HUES64 (cell line): ENCODE data around the gene MBD3.

Experiments used
- H3K27ac ChIP-seq: 2 replicates; pipeline ENCODE4 v1.7.0; 2013; ENCODE audit warnings: low read depth, low read length, inconsistent platforms
- H3K27me3 ChIP-seq: 2 replicates; pipeline ENCODE4 v1.6.1; 2013; ENCODE audit warnings: mild to moderate bottlenecking, low read length; ENCODE audit not compliant: insufficient read depth
- H3K36me3 ChIP-seq: 2 replicates; pipeline ENCODE4 v1.6.1; 2013; ENCODE audit warnings: mild to moderate bottlenecking, low read length; ENCODE audit not compliant: insufficient read depth
- H3K4me1 ChIP-seq: 2 replicates; pipeline ENCODE4 v1.6.1; 2013; ENCODE audit warnings: mild to moderate bottlenecking, low read length, moderate library complexity; ENCODE audit not compliant: insufficient read depth
- H3K4me3 ChIP-seq: 2 replicates; pipeline ENCODE4 v1.5.1; 2013; ENCODE audit warnings: mild to moderate bottlenecking, low read length, moderate library complexity
- H3K9ac ChIP-seq: 2 replicates; pipeline ENCODE4 v1.6.1; 2013; ENCODE audit warnings: mild to moderate bottlenecking, low read depth, low read length
- H3K9me3 ChIP-seq: 2 replicates; pipeline ENCODE4 v1.6.1; 2013; ENCODE audit warnings: low read depth, low read length; ENCODE audit not compliant: insufficient read depth
- WGBS: fragments of 150-250, 120-280 bp; methylation state at CpG from one replicate; pipeline ENCODE4 v1.1.7; 2013; ENCODE audit warnings: missing lambda C conversion rate; 5-methylcytosine and 5-hydroxymethylcytosine counted together

Gene MBD3

DNA sequence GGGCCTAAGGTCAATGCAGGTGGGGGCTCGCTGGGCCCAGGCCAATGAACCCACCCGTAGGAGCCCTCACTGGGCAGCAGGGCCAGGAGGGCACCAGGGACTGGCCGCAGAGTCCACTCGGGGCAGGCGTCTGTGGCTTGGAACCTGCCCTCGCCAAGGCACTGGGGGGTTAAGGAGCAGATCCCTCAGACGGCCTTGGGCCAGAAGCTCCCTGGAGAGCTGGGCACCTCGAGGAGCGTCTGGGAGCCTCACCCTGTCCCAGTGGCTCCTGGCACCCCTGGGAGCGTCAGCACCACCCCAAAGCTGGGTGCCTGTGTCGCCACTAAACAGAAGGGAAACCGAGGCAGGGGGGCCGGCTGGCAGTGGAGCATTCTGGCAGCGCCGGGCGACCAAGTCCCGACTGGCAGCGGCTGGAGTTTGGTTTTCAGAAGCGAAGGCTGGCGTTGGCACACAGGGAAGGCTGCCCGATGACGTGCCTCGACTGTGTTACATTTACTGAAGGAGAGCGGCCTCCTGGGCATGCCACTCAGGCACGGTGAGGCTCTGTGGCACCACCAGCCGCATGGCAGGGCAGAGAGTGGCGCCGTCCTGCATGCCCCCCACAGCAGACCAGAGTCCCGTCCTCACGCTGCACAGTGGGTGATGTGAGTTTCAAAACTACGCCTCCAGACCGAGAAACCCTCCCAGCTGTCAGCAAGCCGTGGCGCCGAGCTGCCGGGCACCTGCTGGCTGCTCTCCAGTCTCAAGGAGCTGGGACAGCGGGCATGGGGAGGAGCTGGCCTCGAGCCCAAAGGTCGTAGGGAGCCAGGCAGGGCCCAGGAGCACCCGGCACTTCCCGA, 15.4 kb downstream of the MBD3 start:
- Histone ChIP-seq H3K9ac (no peak overlapping the region), H3K36me3 (peaks cover 56% of the 10 kb centered on the region)
- 94% methylated on average over 41 of the region's 41 CpGs for WGBS

DNA sequence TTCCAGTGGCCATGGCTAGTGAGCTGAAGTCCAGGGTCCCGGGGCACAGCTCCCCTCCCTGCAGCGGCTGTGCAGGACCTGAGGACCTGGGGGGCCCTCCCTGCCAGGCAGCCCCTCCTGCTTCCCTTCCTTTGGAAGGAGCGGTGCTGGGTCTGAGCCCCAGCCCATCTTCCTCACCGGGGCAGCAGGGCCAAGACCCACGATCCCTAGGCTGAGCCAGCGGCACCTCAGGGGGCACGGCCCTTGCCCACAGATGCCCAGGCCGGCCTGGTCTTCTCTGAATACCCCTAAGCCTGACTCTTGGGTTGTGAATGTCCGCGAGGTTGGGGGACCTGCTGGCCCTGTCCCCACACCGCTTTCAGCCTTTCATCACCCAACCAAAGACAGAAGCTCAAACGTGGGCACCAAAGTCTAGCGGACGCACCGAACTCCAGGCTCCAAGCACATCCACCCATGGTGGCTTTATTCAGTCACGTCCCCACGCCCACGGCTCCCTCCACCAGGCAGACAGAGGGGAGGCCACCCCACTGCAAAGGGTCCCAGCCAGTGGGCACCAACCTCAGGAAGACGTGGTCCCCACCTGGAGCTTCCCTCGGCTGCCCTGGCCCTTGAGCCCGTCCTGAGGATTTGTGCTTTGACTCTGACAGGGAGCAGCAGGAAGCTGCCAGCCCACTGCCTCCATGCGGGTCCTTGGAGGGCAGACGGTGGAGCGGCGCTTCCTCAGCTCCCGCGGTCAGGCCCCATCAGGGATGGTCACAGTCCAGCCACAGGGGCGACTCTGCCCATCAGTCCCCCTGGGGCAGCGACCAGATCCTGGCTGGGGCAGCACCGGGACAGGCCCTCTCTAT, 16.2 kb downstream of the MBD3 start:
- Histone ChIP-seq H3K4me1 (no peaks in the 10 kb centered on the region), H3K27me3 (no peaks in the 10 kb centered on the region), H3K9ac (no peak overlapping the region), H3K27ac (no peak overlapping the region), H3K36me3 (peaks cover 48% of the 10 kb centered on the region), H3K4me3 (no peak overlapping the region), H3K9me3 (no peaks in the 10 kb centered on the region)
- 95% methylated on average over 30 of the region's 30 CpGs for WGBS

More for the DNA sequence above, 15.4 kb downstream of the MBD3 start:
- Histone ChIP-seq H3K9me3 (no peaks in the 10 kb centered on the region), H3K4me3 (no peak overlapping the region), H3K4me1 (no peaks in the 10 kb centered on the region), H3K27me3 (no peaks in the 10 kb centered on the region), H3K27ac (no peak overlapping the region)

DNA sequence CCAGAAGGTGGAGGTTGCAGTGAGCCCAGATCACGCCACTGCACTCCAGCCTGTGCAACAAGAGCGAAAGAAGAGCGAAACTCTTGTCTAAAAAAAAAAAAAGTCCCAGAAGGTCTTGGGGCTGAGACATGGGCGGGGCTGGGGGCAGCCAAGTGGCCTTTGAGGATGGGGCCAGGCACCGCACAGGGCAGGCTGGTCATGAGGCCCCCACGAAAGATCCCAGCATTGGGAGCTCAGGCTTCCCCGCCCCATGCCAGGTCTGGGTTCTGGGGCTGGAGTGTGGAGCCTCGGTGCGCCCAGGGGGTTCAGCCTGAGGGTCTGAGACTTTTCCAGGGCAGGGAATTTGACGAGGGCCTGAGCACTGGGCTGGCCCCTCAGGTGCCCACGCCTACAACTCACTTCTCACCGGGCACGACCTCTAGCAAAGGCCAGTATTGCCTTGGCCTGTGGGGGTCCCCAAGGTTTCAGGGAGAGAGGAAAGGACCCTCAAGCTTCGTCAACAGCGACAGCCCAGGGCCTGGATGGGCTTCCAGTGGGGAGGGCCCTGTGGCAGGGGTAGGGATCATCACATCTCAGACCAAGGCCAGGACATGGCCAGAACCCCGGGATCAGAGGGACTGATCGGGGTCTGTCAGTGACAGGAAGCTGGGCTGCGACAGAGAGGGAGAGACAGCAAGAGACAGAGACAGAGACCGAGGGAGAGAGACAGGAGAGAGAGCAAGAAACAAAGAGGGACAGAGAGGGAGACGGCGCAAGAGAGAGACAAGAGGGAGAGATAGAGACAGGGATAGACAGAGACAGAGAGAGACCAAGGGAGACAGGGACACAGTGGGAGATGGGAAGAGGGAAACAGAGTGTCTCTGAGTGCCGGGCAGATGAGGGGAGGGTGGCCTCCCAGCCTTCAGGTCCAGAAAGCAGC, 17.1 kb downstream of the MBD3 start:
- Histone ChIP-seq H3K36me3 (peaks cover 39% of the 10 kb centered on the region), H3K4me3 (no peak overlapping the region), H3K4me1 (no peaks in the 10 kb centered on the region), H3K27ac (no peak overlapping the region), H3K9me3 (no peaks in the 10 kb centered on the region), H3K27me3 (no peaks in the 10 kb centered on the region), H3K9ac (no peak overlapping the region)
- 92% methylated on average over 22 of the region's 22 CpGs for WGBS

DNA sequence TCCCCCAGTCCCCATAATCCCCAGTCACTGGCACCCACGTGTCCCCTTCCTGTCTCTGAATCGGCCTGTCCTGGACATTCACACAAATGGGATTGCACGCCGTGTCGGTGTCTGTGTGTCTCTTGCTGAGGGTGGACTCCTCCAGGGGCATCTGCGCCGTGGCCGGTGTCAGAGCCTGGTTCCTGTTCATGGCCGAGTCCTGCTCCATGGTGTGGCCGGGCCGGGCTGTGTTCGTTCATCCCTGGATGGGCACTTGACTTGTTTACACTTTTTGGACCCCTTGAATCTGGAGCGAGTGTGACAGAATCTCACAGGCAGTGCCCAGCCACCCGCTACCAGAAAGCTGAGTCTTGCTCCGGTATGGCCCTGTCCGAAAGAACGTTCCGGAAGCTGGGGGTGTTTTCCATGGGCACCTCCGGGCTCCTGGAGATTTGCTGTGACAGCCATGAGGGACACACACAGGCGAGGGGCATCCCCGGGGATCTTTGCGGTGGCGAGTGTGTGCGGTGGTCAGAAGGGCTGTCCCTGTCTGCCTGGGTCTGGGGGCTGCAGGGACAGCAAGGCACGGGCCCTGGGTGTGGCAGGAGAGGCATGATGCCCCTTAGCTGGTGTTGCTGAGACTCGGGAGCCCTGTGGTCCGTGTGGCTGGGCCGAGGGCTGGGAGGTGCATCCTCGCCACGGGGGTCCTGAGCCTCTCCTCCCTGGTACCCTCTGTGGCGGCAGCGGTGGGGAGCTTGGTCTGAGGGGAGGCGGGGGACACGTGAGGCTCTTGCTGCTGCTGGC, 18.1 kb downstream of the MBD3 start:
- H3K9ac ChIP-seq = no peak overlapping the region
- 93% methylated on average over 34 of the region's 34 CpGs for WGBS
- peaks cover 30% of the 10 kb centered on the region for H3K36me3 ChIP-seq
- no peaks in the 10 kb centered on the region for H3K4me1 ChIP-seq
- H3K27ac ChIP-seq = no peak overlapping the region
- H3K4me3 ChIP-seq = no peak overlapping the region
- H3K9me3 ChIP-seq = no peaks in the 10 kb centered on the region
- peaks cover 6% of the 10 kb centered on the region for H3K27me3 ChIP-seq

DNA sequence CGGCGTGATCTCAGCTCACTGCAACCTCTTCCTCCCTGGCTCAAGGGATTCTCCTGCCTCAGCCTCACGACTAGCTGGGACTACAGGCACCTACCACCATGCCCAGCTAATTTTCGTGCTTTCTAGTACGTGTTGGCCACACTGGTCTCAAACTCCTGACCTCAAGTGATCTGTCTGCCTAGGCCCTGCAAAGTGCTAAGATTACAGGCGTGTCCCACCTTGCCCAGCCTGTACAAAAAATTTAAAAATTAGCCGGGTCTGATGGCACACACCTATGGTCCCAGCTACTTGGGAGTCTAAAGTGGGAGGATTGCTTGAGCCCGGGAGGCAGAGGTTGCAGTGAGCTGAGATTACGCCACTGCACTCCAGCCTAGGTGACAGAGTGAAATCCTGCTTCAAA, 19.9 kb downstream of the MBD3 start:
- H3K36me3 ChIP-seq = peaks cover 15% of the 10 kb centered on the region
- H3K27me3 ChIP-seq = peaks cover 18% of the 10 kb centered on the region
- H3K4me1 ChIP-seq = no peaks in the 10 kb centered on the region
- 89% methylated on average over 9 of the region's 9 CpGs for WGBS
- H3K27ac ChIP-seq = no peak overlapping the region
- H3K9ac ChIP-seq = no peak overlapping the region
- H3K4me3 ChIP-seq = no peak overlapping the region
- no peaks in the 10 kb centered on the region for H3K9me3 ChIP-seq

DNA sequence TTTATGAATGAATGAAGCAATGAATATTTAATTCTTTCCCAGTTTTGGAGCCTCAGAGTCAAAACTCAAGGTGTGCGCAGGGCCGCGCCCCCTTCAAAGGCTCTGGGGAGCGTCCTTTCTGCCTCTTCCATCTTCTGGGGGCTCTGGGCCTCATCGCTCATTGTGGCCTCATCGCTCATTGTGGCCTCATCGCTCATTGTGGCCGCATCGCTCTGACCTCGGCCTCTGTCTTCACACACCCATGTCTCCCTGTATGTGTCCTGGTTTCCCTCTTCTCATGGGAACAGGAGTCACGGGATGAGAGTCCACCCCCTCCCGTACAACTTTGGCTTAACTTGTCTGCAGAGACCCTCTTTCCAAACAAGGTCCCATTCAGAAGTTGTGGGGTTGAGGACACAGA, 21.3 kb downstream of the MBD3 start:
- no peak overlapping the region for H3K9ac ChIP-seq
- no peaks in the 10 kb centered on the region for H3K4me1 ChIP-seq
- 0 out of 2 replicates have a peak, but pooled peaks cover 1% of the 10 kb centered on the region for H3K36me3 ChIP-seq
- no peaks in the 10 kb centered on the region for H3K9me3 ChIP-seq
- no peak overlapping the region for H3K27ac ChIP-seq
- H3K27me3 ChIP-seq = peaks cover 18% of the 10 kb centered on the region
- 94% methylated on average over 12 of the region's 12 CpGs for WGBS
- H3K4me3 ChIP-seq = no peak overlapping the region

DNA sequence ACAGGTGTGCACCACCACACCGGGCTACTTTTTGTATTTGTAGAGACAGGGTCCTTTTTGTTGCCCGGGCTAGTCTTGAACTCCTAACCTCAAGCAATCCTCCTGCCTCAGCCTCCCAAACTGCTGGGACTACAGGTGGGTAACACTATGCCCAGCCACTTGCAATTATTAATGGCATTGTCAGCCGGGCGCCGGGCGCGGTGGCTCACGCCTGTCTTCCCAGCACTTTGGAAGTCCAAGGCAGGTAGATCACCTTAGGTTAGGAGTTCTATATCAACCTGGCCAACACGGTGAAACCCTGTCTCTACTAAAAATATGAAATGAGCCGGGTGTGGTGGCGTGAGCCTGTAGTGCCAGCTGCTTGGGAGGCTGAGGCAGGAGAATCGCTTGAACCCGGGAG, 21.8 kb downstream of the MBD3 start:
- H3K9ac ChIP-seq = no peak overlapping the region
- no peaks in the 10 kb centered on the region for H3K36me3 ChIP-seq
- 97% methylated on average over 13 of the region's 13 CpGs for WGBS
- H3K4me1 ChIP-seq = 0 out of 2 replicates have a peak, but pooled peaks cover under 1% of the 10 kb centered on the region
- no peak overlapping the region for H3K27ac ChIP-seq
- H3K4me3 ChIP-seq = no peak overlapping the region
- no peaks in the 10 kb centered on the region for H3K9me3 ChIP-seq
- peaks cover 18% of the 10 kb centered on the region for H3K27me3 ChIP-seq

DNA sequence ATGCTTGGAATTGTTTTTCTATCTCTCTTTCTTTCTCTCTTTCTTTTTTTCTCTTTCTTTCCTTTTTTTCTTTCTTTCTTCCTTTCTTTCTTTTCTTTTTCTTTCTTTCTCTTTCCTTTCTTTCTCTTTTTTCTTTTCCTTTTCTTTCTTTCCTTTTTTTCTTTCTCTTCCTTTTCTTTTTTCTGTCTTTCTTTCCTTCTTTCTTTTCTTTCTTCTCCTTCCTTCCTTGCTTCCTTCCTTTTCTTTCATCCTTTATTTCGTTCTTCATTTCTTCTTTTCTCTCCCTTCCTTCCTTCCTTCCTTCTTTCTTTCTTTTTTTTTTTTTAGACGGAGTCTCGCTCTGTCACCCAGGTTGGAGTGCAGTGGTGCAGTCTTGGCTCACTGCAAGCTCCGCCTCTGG, 22.7 kb downstream of the MBD3 start:
- no peak overlapping the region for H3K4me3 ChIP-seq
- WGBS = 78% methylated on average over 4 of the region's 4 CpGs
- 0 out of 2 replicates have a peak, but pooled peaks cover 4% of the 10 kb centered on the region for H3K4me1 ChIP-seq
- H3K9me3 ChIP-seq = no peaks in the 10 kb centered on the region
- peaks cover 18% of the 10 kb centered on the region for H3K27me3 ChIP-seq
- no peaks in the 10 kb centered on the region for H3K36me3 ChIP-seq
- H3K27ac ChIP-seq = no peak overlapping the region
- H3K9ac ChIP-seq = no peak overlapping the region

DNA sequence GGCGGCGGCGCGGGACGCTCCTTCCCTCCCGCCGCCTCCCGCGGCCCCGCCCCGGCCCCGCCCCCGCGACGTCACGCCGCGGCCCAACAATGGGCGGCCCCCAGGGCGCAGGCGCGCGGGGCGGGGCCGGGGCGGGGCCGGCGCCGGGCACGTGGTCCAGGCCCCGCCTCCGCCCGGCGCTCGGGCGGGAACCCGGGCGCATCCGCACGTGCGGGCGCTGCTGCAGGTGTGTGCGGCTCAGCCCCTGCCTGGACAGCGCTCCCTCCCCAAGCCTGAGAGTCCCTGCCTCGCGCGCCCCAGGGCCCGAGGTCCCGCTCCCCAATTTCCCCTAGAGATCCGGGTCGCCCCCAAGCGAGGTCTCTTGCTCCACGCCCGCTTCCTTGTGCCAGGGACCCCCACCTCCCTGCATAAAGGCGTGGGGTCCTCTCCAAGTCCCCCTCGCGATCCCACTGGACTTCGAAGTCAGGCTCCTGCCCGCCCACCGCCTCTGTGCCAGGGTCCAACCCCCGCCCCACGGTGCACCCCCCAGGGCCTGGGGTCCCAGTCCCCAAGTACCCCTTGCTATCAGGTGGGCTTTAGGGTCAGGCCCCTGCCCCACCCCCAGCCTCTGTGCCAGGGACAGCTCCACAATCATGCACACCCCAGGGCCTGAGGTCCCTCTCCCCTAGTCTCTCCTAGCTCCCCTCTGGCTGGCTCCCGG, 24.2 kb downstream of the MBD3 start, which contains the start of gene MEX3D:
Gene MEX3D, minus strand, starts transcription at position 6 of the 700 bp plus-strand sequence. CDS start 267 bp downstream, outside the sequence.
- Histone ChIP-seq H3K27ac (peak within 1 kb of the TSS; percentile 93), H3K36me3 (peaks cover 11% of the 10 kb centered on the region), H3K9ac (peak within 1 kb of the TSS; percentile 97), H3K4me1 (0 out of 2 replicates have a peak, but pooled peaks cover 4% of the 10 kb centered on the region), H3K4me3 (peak within 1 kb of the TSS; percentile 89), H3K27me3 (peaks cover 18% of the 10 kb centered on the region), H3K9me3 (no peaks in the 10 kb centered on the region)
- 14% methylated on average over 63 of the region's 63 CpGs for WGBS
